K562 (cell line): ENCODE measurements around the gene EFR3B. TPM values are rescaled to one million over a fixed set of nuclear protein-coding genes. Genes with fewer than 3 reads are reported as not detected.

Experiments
- ATAC-seq: fragments of 200-7000 bp; cut with Tn5 transposase; 3 replicates; pipeline ENCODE4 v1.9.1; 2020; ENCODE audit warnings: moderate library complexity
- BruUV-seq: library from RNA; stranded (reverse); fragments of 400-500 nt; replicated peaks from 2 replicates; lab custom pipeline; 2021; lab: Mats Ljungman, UMichigan
- CTCF ChIA-PET: fragments of 300-600 bp; formaldehyde crosslinking; extraction: SDS; loops from one replicate; lab custom pipeline; 2021; ENCODE audit warnings: low intra/inter-chr PET ratio; lab: Yijun Ruan, JAX
- POLR2A ChIA-PET: fragments of 300-600, 350-650 bp; sonication (Branson Sonifier 250); formaldehyde crosslinking; extraction: SDS; loops from one replicate; lab custom pipeline; 2021; ENCODE audit warnings: antibody characterized with exemption, inconsistent platforms; lab: Yijun Ruan, JAX
- DNase-seq, 4 experiments: peaks; one replicate each; pipeline versions ENCODE4 v3.0.0 to v3.0.0-alpha.2; 2011 to 2018; ENCODE audit warnings: low spot score in 3 of 4, mixed read lengths in 3 of 4; ENCODE audit errors: extremely low read depth in 1 of 4
- FAIRE-seq: peaks from 2 replicates; lab custom pipeline; 2011; peaks lifted over from hg19 to GRCh38; lab: Jason Lieb, UNC
- H2AFZ ChIP-seq: 2 replicates; pipeline ENCODE4 v1.6.0; 2011; ENCODE audit warnings: low read depth, low read length, control low read depth, inconsistent platforms
- H3K27ac ChIP-seq: fragments of 200-600 bp; 3 replicates; pipeline ENCODE4 v1.8.0; 2011; ENCODE audit warnings: low read depth, mild to moderate bottlenecking, control low read depth, inconsistent platforms, low read length, moderate library complexity, mixed read lengths; ENCODE audit errors: extremely low read depth
- H3K27me3 ChIP-seq, 2 experiments: fragments of 300-600 bp in 1 of 2; 2 replicates in 1 of 2; 3 replicates in 1 of 2; pipeline versions ENCODE4 v1.6.0 to v1.8.0; 2011; ENCODE audit warnings: inconsistent platforms in 2 of 2, low read length in 2 of 2, mild to moderate bottlenecking in 1 of 2, mixed read lengths in 1 of 2, moderate library complexity in 1 of 2; ENCODE audit not compliant: control insufficient read depth in 2 of 2, insufficient read depth in 2 of 2
- H3K36me3 ChIP-seq: fragments of 300-600 bp; 3 replicates; pipeline ENCODE4 v1.8.0; 2011; ENCODE audit warnings: mild to moderate bottlenecking, low read length, inconsistent platforms; ENCODE audit not compliant: control insufficient read depth, insufficient read depth
- H3K4me1 ChIP-seq, 2 experiments: fragments of 200-600 bp in 1 of 2; replicated peaks in 1 of 2; 2 replicates in 1 of 2; 3 replicates in 1 of 2; pipeline versions ENCODE4 v1.5.1 to v1.8.0; 2011; ENCODE audit warnings: inconsistent platforms in 2 of 2, low read length in 2 of 2, mild to moderate bottlenecking in 1 of 2, mixed read lengths in 1 of 2, moderate library complexity in 1 of 2; ENCODE audit not compliant: control insufficient read depth in 2 of 2, insufficient read depth in 2 of 2
- H3K4me2 ChIP-seq: 2 replicates; pipeline ENCODE4 v1.6.1; 2011; ENCODE audit warnings: low read length, control low read depth, inconsistent platforms, mixed read lengths; ENCODE audit not compliant: insufficient read depth
- H3K4me3 ChIP-seq: fragments of 200-600 bp; sonication (generic), shearing (Covaris generic); 2 replicates; pipeline ENCODE4 v1.5.1; 2016; ENCODE audit warnings: control low read depth, inconsistent platforms
- H3K79me2 ChIP-seq: fragments of 200-600 bp; 3 replicates; pipeline ENCODE4 v1.8.0; 2011; ENCODE audit warnings: low read length, inconsistent platforms; ENCODE audit not compliant: control insufficient read depth, insufficient read depth
- H3K9ac ChIP-seq, 2 experiments: 2 replicates each; pipeline versions ENCODE4 v1.6.0 to v1.6.1; 2011; ENCODE audit warnings: low read depth in 2 of 2, low read length in 2 of 2, control low read depth in 1 of 2, inconsistent platforms in 1 of 2, mild to moderate bottlenecking in 1 of 2, mixed read lengths in 1 of 2; ENCODE audit not compliant: insufficient read depth in 1 of 2
- H3K9me1 ChIP-seq: one replicate; pipeline ENCODE4 v1.6.0; 2011; ENCODE audit warnings: inconsistent platforms, mild to moderate bottlenecking, low read length, moderate library complexity; ENCODE audit not compliant: control insufficient read depth, insufficient read depth
- H3K9me3 ChIP-seq: replicated peaks from 2 replicates; pipeline ENCODE4 v1.5.1; 2011; ENCODE audit warnings: low read depth, low read length, inconsistent platforms; ENCODE audit not compliant: control insufficient read depth, insufficient read depth
- H4K20me1 ChIP-seq: replicated peaks from 2 replicates; pipeline ENCODE4 v1.6.1; 2011; ENCODE audit warnings: low read length, inconsistent platforms, mixed read lengths; ENCODE audit not compliant: control insufficient read depth, insufficient read depth
- CREM ChIP-seq: IDR thresholded peaks from 2 replicates; pipeline ENCODE4 v1.6.1; 2014; ENCODE audit warnings: antibody characterized with exemption, low read depth
- CTCF ChIP-seq, 3 experiments: IDR thresholded peaks in 2 of 3; conservative IDR thresholded peaks in 1 of 3; 2 replicates each; pipeline ENCODE4 v1.5.1; 2011 to 2012; ENCODE audit warnings: low read length in 3 of 3, mild to moderate bottlenecking in 3 of 3, control low read depth in 2 of 3, improper control_type of control experiment in 1 of 3, inconsistent platforms in 1 of 3, low read depth in 1 of 3, mixed read lengths in 1 of 3, moderate library complexity in 1 of 3; ENCODE audit not compliant: insufficient read depth in 2 of 3
- CTCFL ChIP-seq: IDR thresholded peaks from 2 replicates; pipeline ENCODE4 v1.6.1; 2011; ENCODE audit warnings: borderline replicate concordance, low read depth, mild to moderate bottlenecking, moderate library complexity, low read length; ENCODE audit not compliant: insufficient read depth, poor library complexity, severe bottlenecking
- STAT5B ChIP-seq: fragments of 250-450 bp; sonication (Bioruptor Pico); IDR thresholded peaks from 2 replicates; pipeline ENCODE4 v1.8.0; 2021; ENCODE audit warnings: mild to moderate bottlenecking, inconsistent platforms
- ZFPM2 ChIP-seq: fragments of 250-450 bp; sonication (Bioruptor Pico); IDR thresholded peaks from 2 replicates; pipeline ENCODE4 v1.5.1; 2022; ENCODE audit warnings: mild to moderate bottlenecking
- ZMIZ1 ChIP-seq, 2 experiments: fragments of 150-350 bp in 1 of 2; IDR thresholded peaks; 2 replicates each; pipeline ENCODE4 v1.6.1; 2012 to 2016; ENCODE audit warnings: low read depth in 2 of 2, low read length in 2 of 2, mild to moderate bottlenecking in 1 of 2, moderate library complexity in 1 of 2
- ZNF212 ChIP-seq: fragments of 450-650 bp; formaldehyde crosslinking; IDR thresholded peaks from 2 replicates; pipeline ENCODE4 v1.4.0; 2020; ENCODE audit warnings: mild to moderate bottlenecking
- ZNF384 ChIP-seq: IDR thresholded peaks from 2 replicates; pipeline ENCODE4 v1.6.1; 2012; ENCODE audit warnings: low read depth, low read length, improper control_type of control experiment
- WGBS: fragments of 100-300 bp; shearing (Covaris generic); methylation state at CpG from one replicate; pipeline ENCODE4 v1.1.6; 2016; ENCODE audit warnings: low coverage, mixed read lengths; ENCODE audit not compliant: insufficient coverage; ENCODE audit errors: missing lambda C conversion rate; 5-methylcytosine and 5-hydroxymethylcytosine counted together
- in situ Hi-C: fragments of 300-500 bp; cut with MboI; formaldehyde crosslinking; loops from 4 replicates; pipeline ENCODE4 v1.15.0; 2018; ENCODE audit warnings: inconsistent platforms, mixed read lengths
- intact Hi-C: fragments of 100-400 bp; cut with micrococcal nuclease; formaldehyde crosslinking; loops from 2 replicates; pipeline ENCODE4 v1.14.2; 2022
- polyA plus RNA-seq, 8 experiments: library from polyadenylated mRNA; depleted of rRNA in 4 of 8; stranded (reverse) in 5 of 8; unstranded in 3 of 8; fragments of >200 nt; fragmentation: Nextera tagmentation in 2 of 8; fragmentation: Illumina TruSeq in 1 of 8; extraction: Ambion mirVana in 2 of 8; extraction: Trizol in 1 of 8; gene quantifications; 2 replicates each; pipeline versions ENCODE4 v1.2.1 to v1.2.3, GENCODE V29; 2011 to 2014; ENCODE audit warnings: inconsistent platforms in 1 of 8, missing spikeins in 1 of 8
- total RNA-seq, 7 experiments: library from RNA; depleted of rRNA in 6 of 7; stranded (reverse); fragments of >200 nt in 6 of 7; fragmentation: Illumina TruSeq in 2 of 7; extraction: Trizol in 2 of 7; gene quantifications; 2 replicates each; pipeline versions ENCODE4 v1.2.1 to v1.2.3, GENCODE V29; 2011 to 2021; ENCODE audit warnings: low replicate concordance in 1 of 7

EFR3B gene
- total and polyA plus RNA-seq, 9 of the 15 experiments (the other 6 are each of a cell fraction or from before 2014, with no cell fraction given) = not detected

GRCh38 chr2:25170888-25171287 lies 129.0 kb downstream of the EFR3B start:
- intact Hi-C loops = no loop called here
- H3K9ac ChIP-seq = no peak overlapping the region
- H3K9me3 ChIP-seq = no peaks in the 10 kb centered on the region
- no peak overlapping the region for H2AFZ ChIP-seq
- H3K27ac ChIP-seq = no peak overlapping the region
- ATAC-seq = peak; percentile 75
- BruUV-seq = no TSS peak
- no peak for FAIRE-seq
- H3K4me3 ChIP-seq = no peak overlapping the region
- DNase-seq = peak in 1 of 4 experiments; percentile 14
- peak; percentile 36; the same call in 1 of the 2 replicates for TF ChIP-seq CREM
- peak; percentile 57; the same call in 1 of the 2 replicates for TF ChIP-seq ZNF384
- no peak for TF ChIP-seq ZNF212 (CRISPR knock-in tag)
- TF ChIP-seq CTCF (IDR thresholded peaks at IDR 0.05 in 2 of 3, conservative IDR thresholded peaks at IDR 0.05 in 1 of 3; ENCODE audit: insufficient read depth in 2 of 3, low read depth in 1 of 3, low read length in 3 of 3) = peak in 1 of 3 experiments; percentile 11; a peak in 1 of 6 replicates
- no peak for TF ChIP-seq ZFPM2
- TF ChIP-seq STAT5B = no peak
- peak; percentile 15 for TF ChIP-seq CTCFL
- no peak for TF ChIP-seq ZMIZ1 (IDR thresholded peaks at IDR 0.05; ENCODE audit: low read depth in 2 of 2, low read length in 2 of 2)
- TF ChIP-seq, all 486 proteins: peak for 4
- Histone ChIP-seq H4K20me1 (peaks cover 4% of the 10 kb centered on the region; the same call in 1 of the 2 replicates), H3K79me2 (no peaks in the 10 kb centered on the region), H3K4me1 (peaks cover 0 to 5% of the 10 kb centered on the region in 2 experiments; a peak in 2 of 5 replicates), H3K9me1 (no peaks in the 10 kb centered on the region), H3K27me3 (peaks cover 29 to 58% of the 10 kb centered on the region in 2 experiments), H3K36me3 (no peaks in the 10 kb centered on the region), H3K4me2 (no peak overlapping the region)
- 0% methylated on average over 3 of the region's 7 CpGs for WGBS
- POLR2A ChIA-PET = no interaction called here
- in situ Hi-C loops = no loop called here
- CTCF ChIA-PET = interaction anchor here (0.6 kb wide), 1 partner anchor 11 kb away, joined by 3 read pairs; no protein-coding TSS in a partner anchor
